ENCODE measurements around the gene ADRA2C.

DNA sequence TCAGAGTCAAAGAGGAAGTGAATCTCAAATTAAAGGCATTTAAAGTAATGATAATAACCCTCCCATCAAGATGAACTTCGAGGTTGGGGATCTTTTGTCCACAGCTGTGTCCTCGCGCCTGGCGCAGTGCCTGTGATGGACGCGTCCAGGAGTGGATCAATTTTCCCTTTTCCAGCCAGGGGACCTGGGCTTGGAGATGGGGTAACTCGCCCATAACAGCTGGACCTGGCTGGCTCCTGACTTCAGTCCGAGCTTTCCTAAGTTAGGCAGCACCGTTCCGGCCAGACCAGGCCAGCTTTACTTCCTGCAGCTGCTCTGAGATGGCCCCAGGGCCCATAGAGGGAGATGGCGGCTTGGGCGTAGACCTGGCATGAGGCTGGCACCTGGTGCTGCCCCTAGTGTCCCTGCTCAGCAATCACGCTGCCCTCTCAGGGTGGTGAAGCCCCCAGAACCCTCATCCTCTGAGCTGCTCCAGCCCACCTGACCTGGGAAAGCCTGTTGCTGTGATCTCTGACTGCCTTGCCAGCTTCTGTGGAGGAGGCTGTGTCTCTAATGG is 23.9 kb downstream of the ADRA2C start:
- TF ChIP-seq ESRRA (IDR thresholded peaks at IDR 0.05; ENCODE audit: borderline replicate concordance, low read length), result no peak
- no peak for TF ChIP-seq SREBF2 (IDR thresholded peaks at IDR 0.05)
- TF ChIP-seq ZFP36 (IDR thresholded peaks at IDR 0.05; ENCODE audit: borderline replicate concordance, partially characterized antibody), result no peak
- TF ChIP-seq RAD21 (conservative IDR thresholded peaks at IDR 0.05 in 1 of 2, IDR thresholded peaks at IDR 0.05 in 1 of 2), result no peak
- TF ChIP-seq, protein P1, sequence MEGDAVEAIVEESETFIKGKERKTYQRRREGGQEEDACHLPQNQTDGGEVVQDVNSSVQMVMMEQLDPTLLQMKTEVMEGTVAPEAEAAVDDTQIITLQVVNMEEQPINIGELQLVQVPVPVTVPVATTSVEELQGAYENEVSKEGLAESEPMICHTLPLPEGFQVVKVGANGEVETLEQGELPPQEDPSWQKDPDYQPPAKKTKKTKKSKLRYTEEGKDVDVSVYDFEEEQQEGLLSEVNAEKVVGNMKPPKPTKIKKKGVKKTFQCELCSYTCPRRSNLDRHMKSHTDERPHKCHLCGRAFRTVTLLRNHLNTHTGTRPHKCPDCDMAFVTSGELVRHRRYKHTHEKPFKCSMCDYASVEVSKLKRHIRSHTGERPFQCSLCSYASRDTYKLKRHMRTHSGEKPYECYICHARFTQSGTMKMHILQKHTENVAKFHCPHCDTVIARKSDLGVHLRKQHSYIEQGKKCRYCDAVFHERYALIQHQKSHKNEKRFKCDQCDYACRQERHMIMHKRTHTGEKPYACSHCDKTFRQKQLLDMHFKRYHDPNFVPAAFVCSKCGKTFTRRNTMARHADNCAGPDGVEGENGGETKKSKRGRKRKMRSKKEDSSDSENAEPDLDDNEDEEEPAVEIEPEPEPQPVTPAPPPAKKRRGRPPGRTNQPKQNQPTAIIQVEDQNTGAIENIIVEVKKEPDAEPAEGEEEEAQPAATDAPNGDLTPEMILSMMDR (IDR thresholded peaks at IDR 0.05), result no peak
- TF ChIP-seq HDAC2 (IDR thresholded peaks at IDR 0.05), result no peak
- TF ChIP-seq NR3C1 (IDR thresholded peaks at IDR 0.05), result no peak
